LNCAP (cell line): ENCODE data around the gene SLC16A2.

ENCODE experiments used
- TF ChIP-seq, protein P1 (sequence below): fragments of 450-650 bp; IDR thresholded peaks from 2 replicates; pipeline ENCODE4 v1.5.1; 2017; ENCODE audit warnings: mild to moderate bottlenecking

Gene SLC16A2

DNA sequence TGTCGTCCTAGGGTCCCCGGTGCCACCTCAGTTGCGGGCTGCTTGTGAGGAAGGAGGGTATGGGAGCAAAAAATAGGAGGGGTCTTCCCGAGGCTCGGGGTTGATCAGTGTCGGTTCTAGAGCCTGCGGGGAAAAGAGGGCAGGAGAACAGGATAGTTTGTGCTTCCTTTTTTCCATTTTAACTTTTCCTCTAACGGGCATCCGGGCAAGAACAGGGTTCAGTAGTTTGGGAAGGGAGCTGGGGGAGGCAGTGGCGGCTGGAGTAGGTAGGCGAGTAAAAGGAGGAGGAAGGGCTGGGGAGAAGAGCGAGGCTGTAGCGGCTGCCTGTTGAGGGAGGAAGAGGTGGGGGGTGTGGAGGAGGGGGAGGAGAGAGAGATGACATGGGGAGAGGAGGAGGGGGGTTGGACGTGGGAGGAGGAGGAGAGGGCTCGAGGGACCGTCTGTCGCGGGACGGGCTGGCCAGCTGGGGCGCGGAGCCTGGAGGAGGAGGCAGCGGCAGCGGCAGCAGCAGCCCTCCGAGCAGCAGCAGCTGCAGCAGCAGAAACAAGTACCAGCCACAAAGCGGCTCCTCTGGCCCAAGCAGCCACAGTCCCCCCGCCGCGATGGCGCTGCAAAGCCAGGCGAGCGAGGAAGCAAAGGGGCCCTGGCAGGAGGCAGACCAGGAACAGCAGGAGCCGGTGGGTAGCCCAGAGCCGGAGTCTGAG, at the start of gene SLC16A2:
Gene SLC16A2, plus strand, starts transcription at position 458 of the 704 bp plus-strand sequence. Its CDS starts 145 bp downstream, at position 603.
- TF ChIP-seq, protein P1, sequence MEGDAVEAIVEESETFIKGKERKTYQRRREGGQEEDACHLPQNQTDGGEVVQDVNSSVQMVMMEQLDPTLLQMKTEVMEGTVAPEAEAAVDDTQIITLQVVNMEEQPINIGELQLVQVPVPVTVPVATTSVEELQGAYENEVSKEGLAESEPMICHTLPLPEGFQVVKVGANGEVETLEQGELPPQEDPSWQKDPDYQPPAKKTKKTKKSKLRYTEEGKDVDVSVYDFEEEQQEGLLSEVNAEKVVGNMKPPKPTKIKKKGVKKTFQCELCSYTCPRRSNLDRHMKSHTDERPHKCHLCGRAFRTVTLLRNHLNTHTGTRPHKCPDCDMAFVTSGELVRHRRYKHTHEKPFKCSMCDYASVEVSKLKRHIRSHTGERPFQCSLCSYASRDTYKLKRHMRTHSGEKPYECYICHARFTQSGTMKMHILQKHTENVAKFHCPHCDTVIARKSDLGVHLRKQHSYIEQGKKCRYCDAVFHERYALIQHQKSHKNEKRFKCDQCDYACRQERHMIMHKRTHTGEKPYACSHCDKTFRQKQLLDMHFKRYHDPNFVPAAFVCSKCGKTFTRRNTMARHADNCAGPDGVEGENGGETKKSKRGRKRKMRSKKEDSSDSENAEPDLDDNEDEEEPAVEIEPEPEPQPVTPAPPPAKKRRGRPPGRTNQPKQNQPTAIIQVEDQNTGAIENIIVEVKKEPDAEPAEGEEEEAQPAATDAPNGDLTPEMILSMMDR: no peak

DNA sequence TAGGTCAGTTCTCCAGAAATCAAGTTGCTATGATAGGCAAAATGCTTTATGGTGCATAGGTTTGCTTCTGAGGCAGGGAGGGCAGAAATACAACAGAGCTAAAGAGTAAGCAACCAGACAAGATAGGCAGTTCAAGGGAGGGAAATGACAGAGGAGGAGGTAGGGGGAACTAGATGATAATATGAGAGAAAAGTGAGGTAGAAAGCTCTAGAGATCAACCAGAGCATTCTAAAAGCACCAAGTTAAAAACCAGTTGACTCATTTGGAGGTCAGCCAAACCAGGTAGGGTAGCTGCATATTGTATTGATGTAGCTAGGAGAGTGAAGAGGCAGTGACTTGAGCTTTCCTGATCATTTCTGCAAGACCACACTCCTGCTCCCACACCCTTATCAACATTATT, 49.0 kb upstream of the SLC16A2 start:
- TF ChIP-seq, protein P1: no peak

DNA sequence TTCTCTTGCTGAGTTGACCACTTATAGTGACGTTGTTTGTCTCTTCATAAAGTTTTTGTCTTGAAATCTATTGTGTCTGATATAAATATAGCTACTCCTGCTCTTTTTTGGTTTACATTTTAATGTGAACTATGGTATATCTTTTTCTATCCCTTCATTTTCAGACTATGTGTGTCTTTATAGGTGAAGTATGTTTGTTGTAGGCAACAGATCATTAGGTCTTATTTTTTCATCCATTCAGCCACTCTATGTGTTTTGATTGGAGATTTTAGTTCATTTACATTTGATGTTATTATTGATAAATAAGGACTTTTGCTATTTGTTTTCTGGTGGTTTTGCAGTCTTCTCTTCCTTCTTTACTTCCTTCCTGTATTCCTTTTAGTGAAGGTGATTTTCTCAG, 44.0 kb upstream of the SLC16A2 start:
- TF ChIP-seq, protein P1: no peak

DNA sequence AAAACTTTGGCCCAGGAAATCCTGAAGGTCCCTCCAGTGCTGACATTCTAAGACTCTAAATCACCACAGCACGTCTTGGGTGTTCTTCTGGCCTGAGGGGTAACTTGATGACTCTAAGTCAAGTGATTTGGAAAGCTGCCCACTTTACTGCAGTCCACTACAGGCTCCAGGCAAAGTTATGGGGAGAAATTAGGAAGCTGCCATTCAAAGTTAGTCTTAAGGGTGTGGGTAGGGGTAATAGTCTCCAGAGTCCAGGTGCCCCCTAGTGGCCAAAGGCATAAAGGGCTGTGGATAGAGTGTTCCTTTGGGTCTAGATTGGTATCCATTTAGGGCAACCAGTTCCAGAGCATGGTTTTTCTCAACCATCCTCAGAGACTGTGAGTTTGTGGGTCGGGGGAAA, 38.7 kb upstream of the SLC16A2 start:
- TF ChIP-seq, protein P1: peak; percentile 68

DNA sequence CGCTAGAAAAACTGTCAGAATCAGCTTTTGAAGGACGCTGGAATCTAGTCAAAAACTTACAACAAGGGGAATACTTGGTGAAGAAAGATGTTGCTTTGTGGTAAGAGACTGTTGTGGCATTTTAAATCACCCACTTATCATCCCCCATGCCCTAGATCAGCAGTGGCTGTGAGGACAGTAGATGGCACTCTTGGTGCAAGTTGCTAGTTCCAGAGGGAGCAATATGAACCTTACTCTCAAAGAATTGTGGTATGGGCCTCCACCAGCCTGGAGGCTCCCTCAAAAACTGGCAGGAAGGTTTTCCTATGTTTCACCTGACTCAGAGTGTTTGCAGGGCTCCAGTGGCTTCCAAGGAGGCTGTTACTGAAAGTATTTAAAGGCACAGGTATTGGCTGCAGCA, 37.7 kb upstream of the SLC16A2 start:
- TF ChIP-seq, protein P1: peak; percentile 52

DNA sequence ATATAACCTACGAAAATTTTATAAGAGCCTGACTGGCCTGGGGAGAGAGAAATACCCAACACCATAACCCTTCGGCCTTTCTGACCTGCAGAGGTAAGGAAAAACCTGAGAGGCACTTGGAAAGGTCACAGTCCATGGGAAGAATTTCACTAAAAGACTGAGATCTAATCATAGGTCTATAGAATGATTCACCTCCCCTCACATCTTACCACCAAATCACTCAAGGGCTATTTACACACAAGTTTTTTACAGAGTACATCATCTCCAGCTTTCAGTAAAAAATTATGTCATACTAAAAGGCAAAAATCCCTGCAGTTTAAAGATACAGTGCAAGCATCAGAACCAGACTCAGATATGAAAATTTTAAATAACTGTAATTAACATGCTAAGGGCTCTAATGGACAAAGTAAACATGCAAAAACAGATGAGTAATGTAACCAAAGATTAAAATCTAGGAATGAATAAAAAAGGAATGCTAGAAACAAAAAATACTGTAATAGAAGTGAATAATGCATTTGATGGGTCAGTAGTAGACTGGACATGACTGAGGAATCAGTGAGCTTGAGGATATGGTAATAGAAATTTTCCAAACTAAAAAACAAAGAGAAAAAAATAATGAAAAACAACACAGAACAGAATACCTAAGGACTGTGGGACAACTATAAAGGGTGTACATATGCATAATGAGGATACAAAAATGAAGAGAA, 32.1 kb upstream of the SLC16A2 start:
- TF ChIP-seq, protein P1: no peak

DNA sequence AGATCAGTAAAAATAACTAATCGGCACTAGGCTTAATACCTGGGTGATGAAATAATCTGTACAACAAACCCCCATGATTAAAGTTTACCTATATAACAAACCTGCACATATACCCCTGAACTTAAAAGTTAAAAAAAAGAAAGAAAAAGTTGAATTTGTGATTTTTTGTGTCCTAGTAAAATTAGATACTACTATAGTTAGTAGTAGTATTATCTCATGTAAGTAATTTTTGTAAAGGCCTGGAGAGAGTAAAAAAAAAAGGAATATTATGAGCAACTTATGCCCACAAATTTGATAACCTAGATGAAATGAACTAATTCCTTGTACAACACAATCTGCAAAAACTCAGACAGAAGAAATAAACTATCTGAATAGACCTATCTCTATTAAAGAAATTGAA, 25.7 kb upstream of the SLC16A2 start:
- TF ChIP-seq, protein P1: no peak
